NCI-H510A (cell line): ENCODE measurements around the gene CDKN2B.
"Not testable (repeated sequence)": the region's sequence is repeated elsewhere in the genome, so short reads cannot be mapped to it uniquely, and the experiment has no call there.

Experiments used
- DNase-seq: peaks from one replicate; lab custom pipeline; 2025; lab: John Stamatoyannopoulos, UW

The CDKN2B gene

DNA sequence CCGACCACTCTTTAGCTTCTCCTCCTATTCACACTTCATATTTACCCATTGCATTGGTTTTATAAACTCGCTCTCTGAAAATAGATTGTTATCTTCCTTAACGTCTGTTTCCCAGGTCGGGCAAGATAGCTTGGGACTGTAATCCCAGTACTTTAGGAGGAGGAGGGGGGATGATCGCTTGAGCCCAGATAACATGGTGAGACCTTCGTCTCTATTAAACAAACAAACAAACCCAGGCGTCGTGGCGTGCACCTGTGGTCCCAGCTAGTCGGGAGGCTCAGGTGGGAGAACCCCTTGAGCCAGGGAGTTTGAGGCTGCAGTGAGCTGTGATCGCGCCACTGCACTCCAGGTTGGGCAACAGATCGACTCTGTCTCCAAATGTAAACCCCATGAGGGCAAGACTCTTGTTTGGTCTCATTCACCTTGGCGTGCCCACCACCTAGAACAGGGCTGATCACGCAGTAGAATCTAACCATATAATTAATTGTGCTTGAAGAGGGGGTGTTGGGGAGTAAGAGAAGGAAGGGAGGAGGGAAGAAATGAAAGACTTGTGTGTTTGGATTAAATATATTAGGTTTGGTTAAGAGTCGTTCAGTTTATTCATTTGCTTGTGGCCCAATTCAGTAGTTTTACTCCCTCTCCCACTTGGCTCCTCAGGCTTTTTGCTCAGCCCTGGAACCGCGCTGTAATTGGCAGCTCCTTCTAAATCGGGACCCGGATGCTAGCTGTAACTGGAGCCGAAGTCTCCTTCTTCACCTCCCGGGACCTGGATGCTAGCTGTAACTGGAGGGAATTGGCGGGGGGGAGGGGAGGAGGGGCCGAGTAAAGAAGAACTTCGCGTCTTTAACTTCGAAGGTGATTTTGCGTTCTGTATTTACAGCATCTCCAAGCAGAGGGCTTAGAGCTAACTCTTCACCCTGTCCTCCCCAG is 39.8 kb downstream of the CDKN2B start:
- no peak for DNase-seq

DNA sequence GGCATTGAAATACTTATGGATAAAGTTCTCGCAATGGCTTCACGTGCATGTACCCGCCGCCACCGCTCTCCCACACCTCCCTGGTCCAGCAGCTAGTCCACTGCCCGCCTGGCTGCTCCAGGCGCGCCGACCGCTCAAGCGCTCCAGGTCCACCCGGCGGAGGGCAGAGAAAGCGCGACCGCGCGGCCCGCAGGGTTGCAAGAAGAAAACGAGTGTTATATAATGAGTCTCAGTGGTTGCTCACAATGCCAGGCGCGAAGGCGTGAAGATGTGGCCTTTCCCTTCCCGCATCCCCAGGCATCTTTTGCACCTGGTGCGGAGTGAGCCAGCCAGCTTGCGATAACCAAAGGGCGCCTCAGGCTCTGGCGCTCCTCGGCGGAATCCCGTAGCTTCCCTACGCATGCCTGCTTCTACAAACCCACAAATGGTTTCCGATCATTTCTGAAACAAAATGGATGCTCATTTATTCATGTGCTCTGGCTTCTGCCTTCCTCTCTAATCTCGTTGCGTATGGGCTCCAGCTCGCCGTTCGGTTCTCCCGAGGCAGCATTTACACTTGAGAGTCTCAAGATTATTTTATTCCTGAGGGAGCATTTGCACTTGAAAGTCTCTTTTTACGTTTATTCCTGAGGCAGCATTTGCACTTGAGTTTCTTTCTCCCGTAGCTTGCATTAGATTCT is 40.6 kb downstream of the CDKN2B start:
- DNase-seq: no peak

DNA sequence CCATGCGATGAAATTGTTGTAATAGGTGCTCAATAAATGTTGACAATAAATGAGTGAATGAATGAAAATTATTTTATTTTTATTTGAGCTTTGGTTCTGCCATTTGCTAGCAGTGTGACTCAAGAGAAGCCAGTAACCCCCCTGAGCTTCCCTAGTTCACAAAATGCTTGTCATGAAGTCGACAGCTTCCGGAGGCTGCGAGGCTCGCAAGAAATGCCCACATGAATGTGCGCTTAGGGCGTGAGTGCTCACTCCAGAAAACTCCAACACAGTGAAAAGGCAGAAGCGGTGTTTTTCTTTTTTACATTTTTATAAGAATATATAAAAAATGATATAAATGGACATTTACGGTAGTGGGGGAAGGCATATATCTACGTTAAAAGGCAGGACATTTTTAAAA is 41.4 kb downstream of the CDKN2B start:
- no peak for DNase-seq

DNA sequence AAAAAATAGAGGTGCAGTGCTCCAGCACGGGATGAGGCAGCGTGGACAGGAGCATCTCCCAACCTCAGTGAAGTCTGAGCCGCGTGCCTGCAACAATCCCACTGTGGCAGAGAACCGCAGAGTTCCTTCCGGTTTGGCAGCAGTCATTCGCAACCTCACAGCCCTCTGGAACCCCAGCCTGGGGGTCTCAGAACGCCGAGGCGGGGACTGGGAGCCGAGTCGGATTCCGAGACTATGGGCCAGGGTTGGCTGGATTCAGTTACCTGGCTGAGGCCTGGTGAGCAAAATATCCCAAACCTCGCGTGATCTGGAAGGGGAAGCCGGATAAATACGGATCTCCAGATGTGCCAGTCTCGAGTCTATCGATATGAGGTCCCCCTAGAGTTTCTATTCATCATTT is 41.9 kb downstream of the CDKN2B start:
- no peak for DNase-seq

DNA sequence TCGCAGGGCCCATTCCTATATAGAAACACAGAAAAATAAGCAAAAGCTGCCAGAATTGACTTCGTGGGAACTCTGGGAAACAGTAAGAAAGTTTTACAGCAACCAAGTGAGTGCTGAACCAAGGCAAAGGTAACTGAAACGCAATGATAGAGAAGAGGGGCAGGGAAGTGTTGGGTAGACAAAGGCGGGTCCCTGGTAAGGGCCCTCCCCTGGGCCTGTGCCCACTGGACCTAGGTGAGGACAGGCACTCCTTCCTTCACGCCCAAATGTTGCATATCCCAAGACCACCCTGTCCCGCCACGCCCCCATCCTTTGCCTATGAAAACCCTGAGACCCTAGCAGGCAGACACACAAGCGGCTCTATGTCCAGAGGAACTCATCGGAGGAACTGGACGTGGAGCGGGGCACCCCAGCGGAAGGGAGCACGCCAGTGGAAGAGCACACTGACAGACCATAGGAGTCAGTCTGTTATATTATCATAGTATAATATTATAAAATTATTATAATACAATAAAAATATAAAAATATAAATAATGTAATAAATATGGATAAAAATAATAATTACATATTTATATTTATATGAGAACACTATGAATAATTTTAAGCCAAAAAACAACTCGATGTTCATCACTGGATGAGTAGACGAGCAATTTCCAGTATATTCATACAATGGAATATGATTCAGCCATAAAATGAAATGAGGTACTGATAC is 42.8 kb downstream of the CDKN2B start:
- no peak for DNase-seq

DNA sequence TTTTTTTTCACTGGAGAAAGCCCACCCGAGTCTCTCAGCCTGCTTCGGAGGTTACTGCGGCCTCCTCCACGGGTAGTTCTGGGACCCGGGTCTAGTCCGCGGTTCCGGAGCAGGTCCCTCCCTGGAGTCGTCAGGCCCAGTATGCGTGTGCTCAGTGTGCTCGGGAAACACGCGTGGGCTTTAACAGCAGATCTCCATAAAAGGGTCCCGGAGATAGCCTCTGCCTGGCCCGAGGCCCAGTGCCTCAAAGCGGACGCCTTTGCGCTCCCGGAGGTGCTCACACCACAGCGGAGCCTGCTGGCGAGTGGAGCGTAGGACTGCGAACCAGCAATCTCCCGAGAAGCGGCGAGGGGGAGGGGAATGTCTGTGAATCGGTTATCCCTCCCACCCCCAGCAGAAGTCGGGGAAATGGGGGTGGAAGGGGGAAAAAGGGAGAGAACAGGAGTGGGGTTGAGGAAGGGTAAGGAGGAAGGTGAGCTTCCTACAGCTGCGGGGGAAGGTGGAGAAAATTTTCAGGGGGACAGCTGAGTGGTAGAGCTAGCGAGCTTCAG is 43.6 kb downstream of the CDKN2B start:
- no peak for DNase-seq

DNA sequence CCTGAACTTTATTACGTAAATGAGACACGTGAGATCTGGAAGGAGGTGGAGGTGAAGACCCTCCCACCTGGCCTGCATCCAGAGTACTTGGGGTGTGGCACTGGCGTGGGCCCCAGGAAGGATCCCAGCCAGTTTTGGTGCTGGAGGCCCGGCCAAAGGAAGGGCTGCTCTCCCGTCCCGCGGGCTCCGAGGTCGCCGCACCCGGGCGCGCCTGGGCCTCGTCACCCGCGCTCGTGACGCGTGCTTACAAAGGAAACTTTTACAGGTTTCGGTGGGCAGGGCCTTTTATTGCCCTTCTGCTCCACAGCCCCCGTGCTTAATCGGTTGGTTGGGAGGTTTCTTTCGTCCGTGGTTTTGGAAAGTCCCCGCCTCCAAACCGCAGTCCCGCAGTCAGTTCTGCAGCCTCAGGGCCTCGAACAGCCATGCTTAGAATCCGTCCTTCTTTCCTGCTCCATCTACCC is 44.1 kb downstream of the CDKN2B start:
- no peak for DNase-seq

DNA sequence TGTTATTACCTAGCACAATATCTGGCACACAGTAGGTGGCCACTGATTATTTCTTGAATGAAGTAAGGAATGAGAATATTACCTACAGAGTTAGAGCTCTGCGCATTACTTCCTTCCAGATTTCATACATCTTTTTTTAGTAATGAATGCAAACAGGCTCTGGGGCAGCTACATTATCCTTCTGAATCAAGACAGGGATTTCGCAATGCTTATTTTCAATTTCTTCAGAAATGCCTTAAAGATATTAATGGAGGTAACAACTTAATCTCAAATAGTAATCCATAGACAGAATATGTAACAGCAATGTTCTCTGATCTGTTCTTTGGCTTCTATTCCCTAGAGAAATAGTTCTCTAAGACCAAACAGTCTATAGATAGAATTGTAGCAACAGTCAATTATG is 47.5 kb downstream of the CDKN2B start:
- DNase-seq: no peak

DNA sequence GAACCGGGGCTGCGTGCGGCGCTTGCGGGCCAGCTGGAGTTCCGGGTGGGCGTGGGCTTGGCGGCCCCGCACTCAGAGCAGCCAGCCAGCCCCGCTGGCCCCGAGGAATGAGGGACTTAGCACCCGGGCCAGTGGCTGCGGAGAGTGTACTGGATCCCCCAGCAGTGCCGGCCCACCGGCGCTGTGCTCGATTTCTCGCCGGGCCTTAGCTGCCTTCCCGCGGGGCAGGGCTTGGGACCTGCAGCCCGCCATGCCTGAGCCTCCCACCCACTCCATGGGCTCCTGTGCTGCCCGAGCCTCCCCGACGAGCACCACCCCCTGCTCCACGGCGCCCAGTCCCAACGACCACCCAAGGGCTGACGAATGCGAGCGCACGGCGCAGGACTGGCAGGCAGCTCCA is 49.8 kb downstream of the CDKN2B start:
- not testable (repeated sequence) for DNase-seq

DNA sequence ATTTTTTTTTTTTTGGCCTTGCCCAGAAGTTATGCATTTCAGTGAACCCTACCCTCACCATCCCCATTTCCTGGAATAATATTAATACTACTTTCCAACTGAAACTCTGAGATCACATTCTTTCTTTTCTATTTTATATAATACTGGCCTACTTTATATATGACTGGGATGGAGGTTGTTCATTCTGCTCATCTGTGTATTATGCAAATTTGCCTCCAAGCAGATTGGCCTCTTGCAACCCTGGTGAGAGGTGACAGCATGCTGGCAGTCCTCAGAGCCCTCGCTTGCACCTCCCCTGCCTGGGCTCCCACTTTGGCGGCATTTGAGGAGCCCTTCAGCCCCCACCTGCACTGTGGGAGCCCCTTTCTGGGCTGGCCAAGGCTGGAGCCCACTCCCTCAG is 50.3 kb downstream of the CDKN2B start:
- no peak for DNase-seq
